ENCODE data around the gene URM1.

The URM1 gene

GRCh38 chr9:128349772-128350171 is 21.4 kb upstream of the URM1 start:
- Histone ChIP-seq H3K36me3 (ENCODE audit: control insufficient read depth in 1 of 2, insufficient read depth in 2 of 2, low read length in 2 of 2) (peaks cover 53 to 57% of the 10 kb centered on the region in 2 experiments), H3K18ac (ENCODE audit: low read length) (no peak overlapping the region), H4K91ac (ENCODE audit: low read depth, low read length) (no peak overlapping the region), H3K9ac (ENCODE audit: low read length) (no peak overlapping the region), H3K4me2 (ENCODE audit: low read length) (no peak overlapping the region), H3K79me2 (ENCODE audit: control insufficient read depth, insufficient read depth, low read length, poor library complexity) (no peaks in the 10 kb centered on the region), H3K27ac (ENCODE audit: low read depth, low read length) (no peak overlapping the region), H3K4me1 (ENCODE audit: control insufficient read depth in 1 of 2, insufficient read depth in 2 of 2, low read length in 2 of 2) (no peaks in the 10 kb centered on the region), H3K4me3 (ENCODE audit: low read depth, low read length) (no peak overlapping the region), H3K23ac (ENCODE audit: low read length) (no peak overlapping the region), H3K79me1 (ENCODE audit: low read length) (no peaks in the 10 kb centered on the region), H2AK5ac (ENCODE audit: low read length) (no peak overlapping the region), H2AFZ (ENCODE audit: insufficient read depth, low read length, poor library complexity) (no peak overlapping the region), H3K9me3 (ENCODE audit: insufficient read depth, low read depth, low read length) (peaks cover 8% of the 10 kb centered on the region), H3K27me3 (ENCODE audit: insufficient read depth, low read length) (no peaks in the 10 kb centered on the region), H4K8ac (ENCODE audit: low read depth, low read length) (no peak overlapping the region), H4K12ac (ENCODE audit: low read depth, low read length) (no peak overlapping the region), H2BK120ac (ENCODE audit: insufficient read depth, low read length, poor library complexity) (no peak overlapping the region), H2BK5ac (ENCODE audit: low read depth, low read length, poor library complexity) (no peak overlapping the region), H3K14ac (ENCODE audit: low read length) (no peak overlapping the region), H3K4ac (ENCODE audit: low read depth, low read length) (no peak overlapping the region), H2BK12ac (ENCODE audit: low read length) (no peak overlapping the region)
- DNase-seq, result no peak
- WGBS (ENCODE audit: extremely low coverage, insufficient coverage, insufficient read length), result no CpG with 5 or more reads among the region's 6 CpGs

GRCh38 chr9:128355451-128355850 is 15.7 kb upstream of the URM1 start:
- Histone ChIP-seq H3K23ac (ENCODE audit: low read length) (no peak overlapping the region), H4K12ac (ENCODE audit: low read depth, low read length) (no peak overlapping the region), H3K18ac (ENCODE audit: low read length) (no peak overlapping the region), H3K14ac (ENCODE audit: low read length) (no peak overlapping the region), H3K79me1 (ENCODE audit: low read length) (no peaks in the 10 kb centered on the region), H3K4ac (ENCODE audit: low read depth, low read length) (no peak overlapping the region), H3K4me3 (ENCODE audit: low read depth, low read length) (no peak overlapping the region), H4K91ac (ENCODE audit: low read depth, low read length) (no peak overlapping the region), H4K8ac (ENCODE audit: low read depth, low read length) (no peak overlapping the region), H3K27me3 (ENCODE audit: insufficient read depth, low read length) (no peaks in the 10 kb centered on the region), H3K9ac (ENCODE audit: low read length) (no peak overlapping the region), H3K9me3 (ENCODE audit: insufficient read depth, low read depth, low read length) (peaks cover 6% of the 10 kb centered on the region), H2BK120ac (ENCODE audit: insufficient read depth, low read length, poor library complexity) (no peak overlapping the region), H3K4me1 (ENCODE audit: control insufficient read depth in 1 of 2, insufficient read depth in 2 of 2, low read length in 2 of 2) (no peaks in the 10 kb centered on the region), H2BK12ac (ENCODE audit: low read length) (no peak overlapping the region), H2BK5ac (ENCODE audit: low read depth, low read length, poor library complexity) (no peak overlapping the region), H3K36me3 (ENCODE audit: control insufficient read depth in 1 of 2, insufficient read depth in 2 of 2, low read length in 2 of 2) (peaks cover 33 to 43% of the 10 kb centered on the region in 2 experiments), H3K4me2 (ENCODE audit: low read length) (no peak overlapping the region), H2AK5ac (ENCODE audit: low read length) (no peak overlapping the region), H2AFZ (ENCODE audit: insufficient read depth, low read length, poor library complexity) (no peak overlapping the region), H3K27ac (ENCODE audit: low read depth, low read length) (no peak overlapping the region), H3K79me2 (ENCODE audit: control insufficient read depth, insufficient read depth, low read length, poor library complexity) (no peaks in the 10 kb centered on the region)
- no peak for DNase-seq
- whole genome bisulfite sequencing (ENCODE audit: extremely low coverage, insufficient coverage, insufficient read length), result no CpG with 5 or more reads among the region's 19 CpGs

GRCh38 chr9:128358090-128358489 is 13.1 kb upstream of the URM1 start:
- Histone ChIP-seq H3K23ac (ENCODE audit: low read length) (no peak overlapping the region), H2BK12ac (ENCODE audit: low read length) (no peak overlapping the region), H2BK5ac (ENCODE audit: low read depth, low read length, poor library complexity) (no peak overlapping the region), H3K4me2 (ENCODE audit: low read length) (no peak overlapping the region), H2BK120ac (ENCODE audit: insufficient read depth, low read length, poor library complexity) (no peak overlapping the region), H4K12ac (ENCODE audit: low read depth, low read length) (no peak overlapping the region), H3K9ac (ENCODE audit: low read length) (no peak overlapping the region), H2AK5ac (ENCODE audit: low read length) (no peak overlapping the region), H3K27ac (ENCODE audit: low read depth, low read length) (no peak overlapping the region), H2AFZ (ENCODE audit: insufficient read depth, low read length, poor library complexity) (no peak overlapping the region), H3K27me3 (ENCODE audit: insufficient read depth, low read length) (no peaks in the 10 kb centered on the region), H3K18ac (ENCODE audit: low read length) (no peak overlapping the region), H3K4ac (ENCODE audit: low read depth, low read length) (no peak overlapping the region), H3K9me3 (ENCODE audit: insufficient read depth, low read depth, low read length) (peaks cover 1% of the 10 kb centered on the region), H3K36me3 (ENCODE audit: control insufficient read depth in 1 of 2, insufficient read depth in 2 of 2, low read length in 2 of 2) (peaks cover 22 to 34% of the 10 kb centered on the region in 2 experiments), H3K14ac (ENCODE audit: low read length) (no peak overlapping the region), H3K4me3 (ENCODE audit: low read depth, low read length) (no peak overlapping the region), H3K4me1 (ENCODE audit: control insufficient read depth in 1 of 2, insufficient read depth in 2 of 2, low read length in 2 of 2) (peaks cover 0 to 5% of the 10 kb centered on the region in 2 experiments), H4K8ac (ENCODE audit: low read depth, low read length) (no peak overlapping the region), H3K79me1 (ENCODE audit: low read length) (no peaks in the 10 kb centered on the region), H3K79me2 (ENCODE audit: control insufficient read depth, insufficient read depth, low read length, poor library complexity) (no peaks in the 10 kb centered on the region), H4K91ac (ENCODE audit: low read depth, low read length) (no peak overlapping the region)
- no peak for DNase-seq
- no CpG with 5 or more reads among the region's 8 CpGs for WGBS (ENCODE audit: extremely low coverage, insufficient coverage, insufficient read length)

GRCh38 chr9:128358861-128359260 is 12.3 kb upstream of the URM1 start:
- no CpG with 5 or more reads among the region's 4 CpGs for WGBS (ENCODE audit: extremely low coverage, insufficient coverage, insufficient read length)
- no peaks in the 10 kb centered on the region for H3K79me2 ChIP-seq (ENCODE audit: control insufficient read depth, insufficient read depth, low read length, poor library complexity)
- H3K4me2 ChIP-seq (ENCODE audit: low read length), result no peak overlapping the region
- H3K18ac ChIP-seq (ENCODE audit: low read length), result no peak overlapping the region
- no peak overlapping the region for H2BK12ac ChIP-seq (ENCODE audit: low read length)
- H3K23ac ChIP-seq (ENCODE audit: low read length), result no peak overlapping the region
- no peak overlapping the region for H3K4me3 ChIP-seq (ENCODE audit: low read depth, low read length)
- no peak overlapping the region for H4K91ac ChIP-seq (ENCODE audit: low read depth, low read length)
- no peak overlapping the region for H3K4ac ChIP-seq (ENCODE audit: low read depth, low read length)
- H3K9me3 ChIP-seq (ENCODE audit: insufficient read depth, low read depth, low read length), result no peaks in the 10 kb centered on the region
- H2BK5ac ChIP-seq (ENCODE audit: low read depth, low read length, poor library complexity), result no peak overlapping the region
- no peak overlapping the region for H4K12ac ChIP-seq (ENCODE audit: low read depth, low read length)
- H2AFZ ChIP-seq (ENCODE audit: insufficient read depth, low read length, poor library complexity), result no peak overlapping the region
- peaks cover 0 to 5% of the 10 kb centered on the region in 2 experiments for H3K4me1 ChIP-seq (ENCODE audit: control insufficient read depth in 1 of 2, insufficient read depth in 2 of 2, low read length in 2 of 2)
- H4K8ac ChIP-seq (ENCODE audit: low read depth, low read length), result no peak overlapping the region
- H3K79me1 ChIP-seq (ENCODE audit: low read length), result no peaks in the 10 kb centered on the region
- H3K14ac ChIP-seq (ENCODE audit: low read length), result no peak overlapping the region
- no peak for DNase-seq
- H2AK5ac ChIP-seq (ENCODE audit: low read length), result no peak overlapping the region
- H3K9ac ChIP-seq (ENCODE audit: low read length), result no peak overlapping the region
- peaks cover 18 to 31% of the 10 kb centered on the region in 2 experiments for H3K36me3 ChIP-seq (ENCODE audit: control insufficient read depth in 1 of 2, insufficient read depth in 2 of 2, low read length in 2 of 2)
- no peaks in the 10 kb centered on the region for H3K27me3 ChIP-seq (ENCODE audit: insufficient read depth, low read length)
- H2BK120ac ChIP-seq (ENCODE audit: insufficient read depth, low read length, poor library complexity), result no peak overlapping the region
- no peak overlapping the region for H3K27ac ChIP-seq (ENCODE audit: low read depth, low read length)
